ENCODE measurements around the gene IL1RAPL1.
"Not testable (repeated sequence)": the region's sequence is repeated elsewhere in the genome, so short reads cannot be mapped to it uniquely, and the experiment has no call there.

The IL1RAPL1 gene

GRCh38 chrX:29122817-29123216, 535.6 kb downstream of the IL1RAPL1 start:
- DNase-seq (ENCODE audit: low spot score), result not testable (repeated sequence)

GRCh38 chrX:29130905-29131304, 543.7 kb downstream of the IL1RAPL1 start:
- no peak for DNase-seq (ENCODE audit: low spot score)

DNA sequence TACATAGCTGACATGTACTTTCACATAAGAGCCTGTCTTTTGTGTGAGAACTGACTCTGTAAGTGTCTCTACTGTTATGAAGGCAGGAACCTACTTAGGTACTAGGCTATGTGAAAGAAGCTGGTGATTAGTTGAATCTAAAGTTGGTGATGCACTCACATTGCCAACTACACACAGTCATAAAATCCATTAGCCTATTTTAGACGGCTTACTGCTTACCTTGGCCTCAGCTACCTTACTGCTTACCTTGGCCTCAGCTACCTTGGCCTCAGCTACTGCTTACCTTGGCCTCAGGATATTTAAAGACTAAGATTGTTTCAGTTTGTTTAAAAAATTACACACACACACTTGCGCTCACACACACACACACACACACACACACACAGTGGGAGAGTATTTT, 549.7 kb downstream of the IL1RAPL1 start:
- DNase-seq (ENCODE audit: low spot score), result no peak

DNA sequence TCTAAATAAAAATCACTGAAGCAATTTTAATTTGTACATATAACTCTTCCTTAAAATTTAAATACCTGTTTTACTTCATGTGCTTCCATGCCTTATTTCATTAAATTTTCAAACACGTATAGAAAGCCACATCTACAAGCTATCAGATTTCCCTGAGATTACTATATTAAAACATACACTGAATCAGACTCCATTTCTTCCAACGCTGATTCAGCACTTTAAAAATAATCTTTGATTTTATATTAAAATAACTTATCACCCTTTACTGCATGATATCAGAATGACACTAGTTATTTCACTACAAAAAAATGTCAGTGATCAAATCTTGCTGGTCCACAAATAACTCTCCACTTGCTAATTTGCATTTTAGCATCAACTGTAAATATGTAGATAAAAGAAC, 550.8 kb downstream of the IL1RAPL1 start:
- DNase-seq (ENCODE audit: low spot score), result no peak

DNA sequence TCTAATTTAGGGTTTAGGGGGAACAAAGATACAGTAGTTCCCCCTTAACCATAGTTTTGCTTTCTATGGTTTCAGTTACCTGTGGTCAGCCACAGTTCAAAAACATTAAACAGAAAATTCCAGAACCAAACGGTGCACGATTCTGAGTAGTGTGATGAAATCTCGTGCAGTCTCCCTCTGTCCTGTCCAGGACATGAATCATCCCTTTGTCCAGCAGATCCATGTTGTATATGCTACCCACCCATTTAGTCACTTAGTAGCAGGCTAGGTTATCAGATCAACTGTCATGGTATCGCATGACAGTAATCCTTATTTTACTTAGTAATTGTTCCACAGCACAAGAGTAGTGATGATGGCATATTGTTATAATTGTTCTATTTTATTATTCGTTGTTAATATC, 556.1 kb downstream of the IL1RAPL1 start:
- no peak for DNase-seq (ENCODE audit: low spot score)

GRCh38 chrX:29143756-29144155, 556.5 kb downstream of the IL1RAPL1 start:
- no peak for DNase-seq (ENCODE audit: low spot score)

DNA sequence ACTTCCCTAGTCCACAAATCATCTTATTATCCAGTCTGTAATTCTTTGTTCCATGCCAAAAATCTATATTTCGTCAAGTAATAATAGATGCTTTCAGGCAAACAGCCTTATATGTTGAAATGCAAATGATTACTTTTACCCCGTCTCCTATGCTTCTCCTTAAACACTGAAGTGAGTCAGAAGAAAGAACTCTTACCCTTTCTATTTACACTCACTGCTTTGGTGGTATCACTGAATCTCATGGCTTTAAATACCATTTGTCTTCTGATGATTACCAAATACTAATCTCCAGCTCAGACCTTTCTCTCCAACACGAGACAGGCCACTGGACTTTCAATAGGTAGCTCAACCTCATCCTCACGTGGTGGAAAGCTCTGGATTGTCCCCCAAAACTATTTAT, 558.1 kb downstream of the IL1RAPL1 start:
- no peak for DNase-seq (ENCODE audit: low spot score)

DNA sequence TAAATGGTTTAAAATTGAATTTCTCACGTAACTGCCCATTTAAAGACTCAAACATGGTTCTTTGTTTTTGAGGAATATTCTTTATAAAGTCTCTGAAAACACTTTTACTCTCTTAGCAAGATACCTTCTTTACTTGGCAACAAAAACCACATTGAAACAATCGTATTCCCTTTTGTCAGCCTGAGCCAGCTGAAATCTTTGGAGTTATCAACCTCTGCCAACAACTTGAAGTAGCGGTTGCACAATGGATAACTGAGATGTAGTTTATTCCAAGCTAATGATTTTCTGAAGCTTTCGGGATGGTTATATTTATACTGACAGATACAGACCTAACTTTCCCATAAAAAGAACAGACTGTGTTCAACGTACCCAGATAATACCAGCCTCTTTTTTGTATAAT, 561.3 kb downstream of the IL1RAPL1 start:
- DNase-seq (ENCODE audit: low spot score), result no peak

DNA sequence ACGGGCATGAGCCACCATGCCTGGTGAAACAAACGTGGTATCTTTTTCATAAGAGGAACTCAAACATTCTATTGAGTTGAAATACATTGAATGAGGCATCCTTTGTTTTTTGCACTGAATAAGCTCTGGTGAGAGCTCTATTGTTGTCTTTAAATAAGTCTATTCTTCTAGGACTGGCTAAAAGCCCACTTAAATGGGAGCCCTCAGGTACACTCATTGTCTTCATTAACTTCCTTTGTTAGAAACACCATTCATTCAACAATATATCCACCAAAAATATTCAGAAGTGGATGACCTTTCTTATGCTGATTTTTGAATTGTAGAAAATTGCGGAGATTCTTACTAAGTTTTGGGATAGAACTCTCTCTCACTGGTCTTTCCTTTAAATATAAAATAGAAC, 568.0 kb downstream of the IL1RAPL1 start:
- no peak for DNase-seq (ENCODE audit: low spot score)

GRCh38 chrX:29172880-29173279, 585.6 kb downstream of the IL1RAPL1 start:
- DNase-seq (ENCODE audit: low spot score), result no peak

DNA sequence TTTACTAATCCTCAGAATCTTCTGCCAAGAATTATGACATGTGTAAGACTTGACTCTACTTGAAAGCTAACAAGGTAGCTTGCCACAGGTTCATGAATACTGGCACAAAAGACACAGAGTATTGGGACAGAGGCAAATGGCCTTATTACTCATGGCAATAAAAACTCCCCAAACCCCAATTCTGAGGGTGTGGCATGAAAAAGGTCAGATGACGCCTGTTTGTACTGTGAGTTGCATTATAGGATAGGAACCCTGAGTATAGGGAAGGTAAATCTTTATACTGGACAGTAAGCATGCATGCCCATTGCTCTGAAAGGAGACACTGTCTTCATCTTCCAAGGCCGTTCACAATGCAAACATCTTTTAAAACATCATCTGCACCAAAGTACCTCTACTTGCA, 600.0 kb downstream of the IL1RAPL1 start:
- no peak for DNase-seq (ENCODE audit: low spot score)

DNA sequence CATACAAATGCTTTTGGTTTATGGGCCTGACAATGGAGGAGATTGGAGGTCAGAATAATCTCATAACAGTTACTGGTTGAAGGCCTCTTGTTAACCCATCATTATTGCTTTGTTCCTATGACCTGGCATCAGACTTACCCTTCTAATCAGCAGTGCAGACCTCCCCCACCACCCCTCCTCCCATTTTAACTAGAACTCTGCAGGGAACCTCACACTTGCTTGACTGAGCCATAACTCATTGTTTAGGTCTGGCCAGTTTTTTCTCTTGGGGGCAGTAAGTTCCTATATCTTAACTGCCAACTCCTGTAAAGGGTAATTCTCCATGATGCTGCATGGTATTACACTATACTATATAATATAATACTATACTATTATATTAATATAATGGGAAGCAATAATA, 609.3 kb downstream of the IL1RAPL1 start:
- no peak for DNase-seq (ENCODE audit: low spot score)

DNA sequence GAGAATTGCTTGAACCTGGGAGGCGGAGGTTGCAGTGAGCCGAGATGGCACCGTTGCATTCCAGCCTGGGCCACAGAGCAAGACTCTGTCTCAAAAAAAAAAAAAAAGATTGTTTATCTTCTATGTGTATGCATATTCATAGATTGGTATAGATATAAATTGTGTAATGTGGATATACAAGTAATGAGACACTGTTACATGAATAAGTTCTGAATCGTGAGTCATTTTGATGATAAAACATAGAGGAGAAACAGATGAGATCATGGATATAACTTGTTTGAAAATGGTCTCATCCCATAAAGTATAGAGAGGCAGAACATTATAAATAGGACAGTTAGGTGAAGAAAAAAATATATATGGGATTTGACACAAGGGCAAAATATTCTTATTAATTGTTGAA, 628.0 kb downstream of the IL1RAPL1 start:
- no peak for DNase-seq (ENCODE audit: low spot score)

- DNase-seq (ENCODE audit: low spot score), result no peak
Measured at GRCh38 chrX:29225670-29226069, 638.4 kb downstream of the IL1RAPL1 start.

DNA sequence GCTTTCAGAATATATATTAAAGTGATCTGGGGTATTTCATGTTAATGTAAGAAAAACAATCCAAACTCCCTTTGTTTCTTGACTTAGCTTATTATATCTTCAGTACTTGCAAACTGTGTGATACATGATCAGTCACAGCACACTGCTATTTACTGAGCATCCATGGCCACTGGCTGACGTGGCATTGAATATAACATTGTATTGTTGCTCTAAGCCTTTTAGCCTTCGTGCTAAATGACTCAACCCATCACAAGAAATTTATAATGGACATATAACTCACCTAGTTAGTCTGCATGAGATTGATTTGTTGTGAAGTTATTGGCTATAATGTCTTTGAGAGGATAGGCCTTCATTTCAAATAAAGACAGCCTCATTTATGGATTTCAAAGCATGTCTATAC, 642.6 kb downstream of the IL1RAPL1 start:
- no peak for DNase-seq (ENCODE audit: low spot score)

GRCh38 chrX:29231800-29232199, 644.6 kb downstream of the IL1RAPL1 start:
- no peak for DNase-seq (ENCODE audit: low spot score)

- no peak for DNase-seq (ENCODE audit: low spot score)
Measured at GRCh38 chrX:29233592-29234183, 646.4 kb downstream of the IL1RAPL1 start.

GRCh38 chrX:29237972-29238371, 650.7 kb downstream of the IL1RAPL1 start:
- DNase-seq (ENCODE audit: low spot score), result no peak

- DNase-seq (ENCODE audit: low spot score), result no peak
Measured at GRCh38 chrX:29241809-29242208, 654.6 kb downstream of the IL1RAPL1 start.

DNA sequence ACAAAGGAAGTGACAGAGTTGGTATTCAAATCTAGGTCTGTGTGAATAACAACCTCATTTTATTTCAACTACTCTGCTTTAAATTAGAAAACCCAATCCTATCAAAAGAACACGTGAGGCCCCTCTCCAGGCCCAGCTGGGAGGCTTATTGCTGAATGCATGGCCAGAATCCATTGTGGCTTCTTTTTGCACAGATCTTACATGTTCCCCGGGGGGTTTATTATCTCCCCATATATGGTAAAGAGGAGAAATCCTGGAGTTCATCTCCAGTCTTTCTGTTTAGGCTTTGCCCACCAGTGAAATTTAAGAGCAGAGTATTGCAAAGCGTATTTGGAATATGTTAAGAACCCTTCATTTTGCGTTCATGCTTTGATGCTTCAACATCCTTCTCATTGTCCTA, 655.6 kb downstream of the IL1RAPL1 start:
- DNase-seq (ENCODE audit: low spot score), result no peak

DNA sequence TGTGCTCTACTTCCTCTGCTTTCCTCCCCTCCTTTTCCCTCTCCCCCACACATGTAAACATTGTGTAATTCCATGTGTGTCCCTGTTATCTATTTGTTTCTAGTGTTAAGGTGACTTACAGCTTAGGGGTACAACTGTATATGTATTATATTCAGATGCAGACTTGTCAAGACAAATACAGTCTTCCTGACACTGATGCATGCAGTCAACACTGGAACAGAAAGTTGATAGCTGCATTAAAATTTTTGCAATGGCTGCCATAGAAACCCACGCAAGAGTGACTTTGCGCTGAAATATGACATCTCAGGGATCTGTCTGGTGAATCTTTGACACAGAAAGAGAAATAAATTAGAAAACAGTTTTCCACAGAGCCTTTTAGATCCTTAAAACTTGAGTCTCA, 656.7 kb downstream of the IL1RAPL1 start:
- DNase-seq (ENCODE audit: low spot score), result no peak

GRCh38 chrX:29254515-29254914, 667.3 kb downstream of the IL1RAPL1 start:
- no peak for DNase-seq (ENCODE audit: low spot score)

DNA sequence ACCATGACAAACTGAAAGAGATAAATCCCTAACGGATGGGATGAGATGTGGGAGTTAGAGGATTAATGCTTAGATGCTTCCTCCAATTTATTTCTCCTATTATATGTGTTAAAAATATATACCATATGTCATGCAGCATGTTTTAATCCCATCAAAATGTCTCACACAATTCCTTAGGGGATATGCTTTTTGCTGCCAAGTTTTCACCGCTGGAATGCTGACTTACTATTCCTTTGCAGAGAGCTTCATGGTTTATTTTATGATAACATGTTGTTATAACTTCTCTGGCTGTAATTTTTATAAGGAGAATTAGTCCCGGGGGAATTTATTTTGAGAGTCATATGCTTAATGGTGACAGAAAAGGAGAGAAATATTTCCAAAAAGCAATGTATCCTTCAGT, 670.3 kb downstream of the IL1RAPL1 start:
- no peak for DNase-seq (ENCODE audit: low spot score)

- no peak for DNase-seq (ENCODE audit: low spot score)
Measured at GRCh38 chrX:29269390-29269789, 682.1 kb downstream of the IL1RAPL1 start.

GRCh38 chrX:29274517-29274916, 687.3 kb downstream of the IL1RAPL1 start:
- DNase-seq (ENCODE audit: low spot score), result no peak
